Thymus (tissue), 11 donors: ENCODE data around the gene PTPRB. TPM values are rescaled to one million over a fixed set of nuclear protein-coding genes. Genes with fewer than 3 reads are reported as not detected.
"Not testable (repeated sequence)": the region's sequence is repeated elsewhere in the genome, so short reads cannot be mapped to it uniquely, and the experiment has no call there.

Experiments
- DNase-seq, 9 donors: peaks; one replicate each; pipeline ENCODE4 v3.0.0-alpha.2; 2013; ENCODE audit warnings: low spot score in 9 of 9, low read depth in 6 of 9, missing footprints in 1 of 9
- H3K27ac ChIP-seq, 2 donors: one replicate each; pipeline ENCODE4 v1.5.1; 2013; ENCODE audit warnings: control low read depth in 1 of 2, low read depth in 1 of 2, low read length in 1 of 2, mild to moderate bottlenecking in 1 of 2, moderate library complexity in 1 of 2
- H3K27me3 ChIP-seq, 2 donors: one replicate each; pipeline ENCODE4 v1.5.1; 2013; ENCODE audit warnings: low read length in 1 of 2; ENCODE audit not compliant: control insufficient read depth in 2 of 2, insufficient read depth in 1 of 2
- H3K36me3 ChIP-seq, 2 donors: one replicate each; pipeline ENCODE4 v1.5.1; 2013; ENCODE audit warnings: low read length in 1 of 2, mild to moderate bottlenecking in 1 of 2, moderate library complexity in 1 of 2; ENCODE audit not compliant: control insufficient read depth in 2 of 2, insufficient read depth in 2 of 2
- H3K4me1 ChIP-seq, 2 donors: one replicate each; pipeline ENCODE4 v1.5.1; 2013; ENCODE audit warnings: low read length in 2 of 2; ENCODE audit not compliant: control insufficient read depth in 2 of 2, insufficient read depth in 2 of 2
- H3K4me3 ChIP-seq, 2 donors: one replicate each; pipeline ENCODE4 v1.5.1; 2013; ENCODE audit warnings: low read length in 2 of 2, control low read depth in 1 of 2, mild to moderate bottlenecking in 1 of 2
- H3K9me3 ChIP-seq, 2 donors: one replicate each; pipeline ENCODE4 v1.5.1; 2013; ENCODE audit warnings: low read length in 1 of 2, mild to moderate bottlenecking in 1 of 2; ENCODE audit not compliant: control insufficient read depth in 2 of 2, insufficient read depth in 1 of 2
- WGBS: extraction: QIAGEN DNeasy Blood & Tissue Kit; methylation state at CpG from one replicate; pipeline ENCODE4 v1.1.7; 2013; 5-methylcytosine and 5-hydroxymethylcytosine counted together
- polyA plus RNA-seq: library from polyadenylated mRNA; stranded (reverse); fragments of 200-250 nt; gene quantifications from one replicate; pipeline ENCODE4 v1.2.3, GENCODE V29; 2013
- total RNA-seq: library from RNA; stranded (reverse); fragments of 120-200 nt; gene quantifications from one replicate; pipeline ENCODE4 v1.2.4, GENCODE V29; 2013
- donor health status: healthy.

Gene PTPRB
- total and polyA plus RNA-seq, 2 donors, result 2.3 to 2.8 TPM

DNA sequence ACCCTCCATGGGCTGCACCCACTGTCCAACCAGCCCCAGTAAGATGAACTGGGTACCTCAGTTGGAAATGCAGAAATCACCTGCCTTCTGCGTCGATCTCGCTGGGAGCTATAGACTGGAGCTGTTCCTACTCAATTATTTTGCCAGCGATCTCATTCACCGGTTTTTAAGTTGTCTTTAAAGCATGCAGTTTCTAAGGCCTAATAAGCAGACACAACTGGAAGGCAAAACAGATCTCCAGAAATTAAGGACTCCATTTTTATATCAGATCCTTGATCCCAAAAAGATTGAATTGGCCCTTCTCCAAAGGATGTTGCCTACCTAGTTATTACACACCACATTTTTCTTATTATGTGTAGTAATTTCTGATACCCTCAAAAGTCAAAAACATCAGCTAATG lies 139.7 kb downstream of the PTPRB start:
- Histone ChIP-seq H3K27ac (no peak overlapping the region), H3K27me3 (no peaks in the 10 kb centered on the region), H3K9me3 (peaks cover 0 to 12% of the 10 kb centered on the region in 2 donors), H3K4me1 (no peaks in the 10 kb centered on the region), H3K36me3 (no peaks in the 10 kb centered on the region), H3K4me3 (no peak overlapping the region)
- 78% methylated on average over 5 of the region's 5 CpGs for WGBS
- no peak for DNase-seq

DNA sequence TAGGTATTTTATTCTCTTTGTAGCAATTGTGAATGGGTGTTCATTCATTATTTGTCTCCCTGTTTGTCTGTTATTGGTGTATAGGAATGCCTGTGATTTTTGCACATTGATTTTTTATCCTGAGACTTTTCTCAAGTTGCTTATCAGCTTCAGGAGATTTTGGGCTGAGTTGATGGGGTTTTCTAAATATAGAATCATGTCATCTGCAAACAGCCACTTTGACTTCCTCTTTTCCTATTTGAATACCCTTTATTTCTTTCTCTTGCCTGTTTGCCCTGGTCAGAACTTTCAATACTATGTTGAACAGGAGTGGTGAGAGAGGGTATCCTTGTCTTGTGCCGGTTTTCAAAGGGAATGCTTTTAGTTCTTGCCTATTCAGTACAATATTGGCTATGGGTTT lies 144.3 kb downstream of the PTPRB start:
- not testable (repeated sequence) for H3K4me1 ChIP-seq, H3K27me3 ChIP-seq, H3K36me3 ChIP-seq, H3K4me3 ChIP-seq, H3K27ac ChIP-seq, DNase-seq
- WGBS, result 88% methylated on average over 1 of the region's 1 CpG
- peaks cover 0 to 12% of the 10 kb centered on the region in 2 donors for H3K9me3 ChIP-seq

DNA sequence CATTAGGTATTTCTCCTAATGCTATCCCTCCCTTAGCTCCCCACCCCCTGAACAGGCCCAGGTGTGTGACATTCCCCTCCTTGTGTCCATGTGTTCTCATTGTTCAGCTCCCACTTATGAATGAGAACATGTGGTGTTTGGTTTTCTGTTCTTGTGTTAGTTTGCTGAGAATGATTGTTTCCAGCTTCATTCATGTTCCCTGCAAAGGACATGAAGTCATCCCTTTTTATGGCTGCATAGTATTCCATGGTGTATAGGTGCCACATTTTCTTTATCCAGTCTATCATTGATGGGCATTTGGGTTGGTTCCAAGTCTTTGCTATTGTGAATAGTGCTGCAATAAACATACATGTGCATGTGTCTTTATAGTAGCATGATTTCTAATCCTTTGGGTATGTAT lies 146.3 kb downstream of the PTPRB start:
- H3K27ac ChIP-seq, H3K9me3 ChIP-seq, H3K4me1 ChIP-seq, H3K36me3 ChIP-seq, H3K27me3 ChIP-seq, DNase-seq, H3K4me3 ChIP-seq: not testable (repeated sequence)

DNA sequence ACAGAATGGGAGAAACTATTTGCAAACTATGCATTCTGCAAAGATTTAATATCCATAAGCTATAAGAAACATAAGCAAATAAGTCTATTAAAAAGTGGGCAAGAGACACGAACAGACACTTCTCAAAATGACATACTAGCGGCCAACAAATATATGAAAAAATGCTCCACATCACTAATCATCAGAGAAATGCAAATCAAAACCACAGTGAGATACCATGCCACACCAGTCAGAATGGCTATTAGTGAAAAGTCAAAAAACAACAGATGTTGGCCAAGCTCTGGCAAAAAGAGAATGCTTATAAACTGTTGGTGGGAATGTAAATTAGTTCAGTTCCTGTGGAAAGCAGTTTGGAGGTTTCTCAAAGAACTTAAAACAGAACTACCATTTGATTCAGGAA lies 149.8 kb downstream of the PTPRB start:
- H3K4me3 ChIP-seq, result no peak overlapping the region
- H3K9me3 ChIP-seq, result peaks cover 0 to 3% of the 10 kb centered on the region in 2 donors
- no peaks in the 10 kb centered on the region for H3K36me3 ChIP-seq
- no peak for DNase-seq
- no peaks in the 10 kb centered on the region for H3K4me1 ChIP-seq
- no peaks in the 10 kb centered on the region for H3K27me3 ChIP-seq
- WGBS, result 96% methylated on average over 2 of the region's 2 CpGs
- no peak overlapping the region for H3K27ac ChIP-seq

DNA sequence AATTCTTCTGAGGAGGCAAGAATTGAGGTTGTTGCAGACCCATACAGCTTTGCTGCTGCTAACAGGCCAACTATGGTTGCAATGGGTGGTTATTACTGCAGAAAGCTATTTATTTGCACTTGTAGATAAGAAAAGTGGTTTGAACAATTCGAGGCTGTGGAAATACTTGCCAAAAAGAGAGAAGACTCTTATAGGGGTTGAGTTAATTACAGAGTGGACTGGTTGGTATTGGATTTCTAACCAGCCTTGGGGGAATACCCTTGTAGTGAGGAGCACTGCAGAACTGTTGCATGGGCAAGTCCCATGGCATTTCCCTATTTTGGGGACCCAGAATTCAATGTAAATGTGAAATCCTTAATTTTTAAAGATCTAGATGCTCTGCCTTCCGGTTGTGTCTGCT lies 150.6 kb downstream of the PTPRB start:
- no peaks in the 10 kb centered on the region for H3K4me1 ChIP-seq
- no peak overlapping the region for H3K4me3 ChIP-seq
- H3K27me3 ChIP-seq, result no peaks in the 10 kb centered on the region
- no peak overlapping the region for H3K27ac ChIP-seq
- WGBS, result 78% methylated on average over 2 of the region's 2 CpGs
- DNase-seq, result no peak
- peaks cover 0 to 3% of the 10 kb centered on the region in 2 donors for H3K9me3 ChIP-seq
- no peaks in the 10 kb centered on the region for H3K36me3 ChIP-seq

- no peak for DNase-seq
- Histone ChIP-seq H3K27me3 (no peaks in the 10 kb centered on the region), H3K4me3 (no peak overlapping the region), H3K36me3 (no peaks in the 10 kb centered on the region), H3K9me3 (peaks cover 0 to 3% of the 10 kb centered on the region in 2 donors), H3K27ac (no peak overlapping the region), H3K4me1 (no peaks in the 10 kb centered on the region)
- WGBS, result 94% methylated on average over 3 of the region's 3 CpGs
These were observed 151.5 kb downstream of the PTPRB start for GRCh38 chr12:70485704-70486103.

DNA sequence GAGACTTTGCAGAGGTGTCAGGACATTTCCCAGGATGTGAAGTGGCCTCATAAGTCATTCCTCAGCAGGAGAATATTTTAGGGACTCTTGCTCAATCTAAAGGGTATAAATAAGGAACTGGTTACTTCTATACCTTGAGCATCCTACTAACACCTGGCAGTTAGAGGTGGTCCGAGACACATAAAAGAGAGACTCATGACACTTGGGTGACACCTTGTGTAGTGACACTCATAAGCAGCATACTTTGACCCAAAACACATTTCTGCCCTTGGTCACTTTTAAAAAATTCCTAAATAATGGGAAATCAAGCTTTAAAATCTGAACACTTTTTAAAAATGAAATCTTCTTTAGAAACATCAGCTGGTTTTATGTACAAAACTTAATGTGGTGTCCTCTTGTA lies 152.8 kb downstream of the PTPRB start:
- no peak for DNase-seq
- 97% methylated on average over 1 of the region's 1 CpG for WGBS
- Histone ChIP-seq H3K27ac (no peak overlapping the region), H3K9me3 (peaks cover 0 to 3% of the 10 kb centered on the region in 2 donors), H3K27me3 (no peaks in the 10 kb centered on the region), H3K4me1 (no peaks in the 10 kb centered on the region), H3K4me3 (no peak overlapping the region), H3K36me3 (no peaks in the 10 kb centered on the region)

DNA sequence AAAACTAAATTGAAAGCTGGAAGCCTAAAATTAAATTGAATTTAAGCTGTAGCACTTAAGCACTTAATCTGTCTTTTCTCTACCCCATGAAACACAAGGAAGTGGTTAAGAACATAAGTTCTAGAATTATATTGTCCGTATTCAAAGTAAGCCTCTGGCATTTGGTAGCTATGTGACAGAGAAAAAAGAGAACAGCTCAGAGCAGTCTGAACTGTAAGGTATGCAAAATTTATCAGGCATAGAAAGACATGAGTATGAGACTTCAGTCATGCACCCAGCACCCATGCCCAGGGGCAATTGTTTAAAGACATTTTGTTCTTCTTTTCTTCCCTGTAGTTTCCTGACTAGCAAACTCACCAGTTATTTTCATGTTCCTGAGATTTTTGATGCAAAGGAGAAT lies 154.5 kb downstream of the PTPRB start:
- Histone ChIP-seq H3K27me3 (no peaks in the 10 kb centered on the region), H3K4me3 (no peak overlapping the region), H3K27ac (no peak overlapping the region), H3K36me3 (no peaks in the 10 kb centered on the region), H3K4me1 (no peaks in the 10 kb centered on the region), H3K9me3 (peaks cover 0 to 3% of the 10 kb centered on the region in 2 donors)
- no peak for DNase-seq
- WGBS, result 69% methylated on average over 1 of the region's 1 CpG

- WGBS, result 83% methylated on average over 12 of the region's 12 CpGs
- no peaks in the 10 kb centered on the region for H3K4me1 ChIP-seq
- H3K27ac ChIP-seq, result no peak overlapping the region
- no peak for DNase-seq
- peaks cover 0 to 4% of the 10 kb centered on the region in 2 donors for H3K9me3 ChIP-seq
- no peak overlapping the region for H3K4me3 ChIP-seq
- no peaks in the 10 kb centered on the region for H3K27me3 ChIP-seq
- H3K36me3 ChIP-seq, result no peaks in the 10 kb centered on the region
These were observed 167.9 kb downstream of the PTPRB start for GRCh38 chr12:70469221-70469820.

- H3K4me1 ChIP-seq, result no peaks in the 10 kb centered on the region
- H3K36me3 ChIP-seq, result no peaks in the 10 kb centered on the region
- DNase-seq, result no peak
- no peaks in the 10 kb centered on the region for H3K27me3 ChIP-seq
- H3K4me3 ChIP-seq, result no peak overlapping the region
- 94% methylated on average over 3 of the region's 3 CpGs for WGBS
- no peak overlapping the region for H3K27ac ChIP-seq
- H3K9me3 ChIP-seq, result peaks cover 0 to 7% of the 10 kb centered on the region in 2 donors
These were observed 168.5 kb downstream of the PTPRB start for GRCh38 chr12:70468741-70469140.
